Measurements from ENCODE around the gene ASIC4. TPM values are rescaled to one million over a fixed set of nuclear protein-coding genes. Genes with fewer than 3 reads are reported as not detected.

The ASIC4 gene
- total and polyA plus RNA-seq, 2 experiments from 2014 or later: not detected

- H3K79me2 ChIP-seq: no peaks in the 10 kb centered on the region
- peaks cover 44% of the 10 kb centered on the region for H3K27me3 ChIP-seq
- no peak overlapping the region for H3K27ac ChIP-seq
Measured at GRCh38 chr2:219482674-219483405, 31.4 kb upstream of the ASIC4 start.

GRCh38 chr2:219483451-219484342, 30.6 kb upstream of the ASIC4 start:
- no peaks in the 10 kb centered on the region for H3K9me3 ChIP-seq (ENCODE audit: low read depth)
- H3K36me3 ChIP-seq (replicated peaks; ENCODE audit: insufficient read depth, low read depth): no peaks in the 10 kb centered on the region
- no peak overlapping the region for H3K4me3 ChIP-seq
- no peak for DNase-seq (ENCODE audit: low spot score)
- no peaks in the 10 kb centered on the region for H3K79me2 ChIP-seq
- H3K4me2 ChIP-seq: peak overlapping the region; percentile 96
- 53% methylated on average over 52 of the region's 58 CpGs for WGBS (ENCODE audit: low lambda C conversion rate, missing lambda C conversion rate)
- TF ChIP-seq CTCF (IDR thresholded peaks at IDR 0.05; ENCODE audit: poor library complexity) (no peak), EZH2phosphoT487 (IDR thresholded peaks at IDR 0.05; ENCODE audit: low read depth, severe bottlenecking, unreplicated experiment) (no peak)
- peaks cover 11% of the 10 kb centered on the region for H3K4me1 ChIP-seq (ENCODE audit: insufficient read depth)
- no peaks in the 10 kb centered on the region for H4K20me1 ChIP-seq (ENCODE audit: insufficient read depth, poor library complexity, severe bottlenecking)
- H3K9me2 ChIP-seq (replicated peaks; ENCODE audit: insufficient read depth): no peaks in the 10 kb centered on the region
- no peak overlapping the region for H2AFZ ChIP-seq
- no peak overlapping the region for H3K27ac ChIP-seq
- H3K27me3 ChIP-seq: peaks cover 44% of the 10 kb centered on the region

More at GRCh38 chr2:219482674-219483405, 31.4 kb upstream of the ASIC4 start:
- no peak for DNase-seq (ENCODE audit: low spot score)
- Histone ChIP-seq H3K36me3 (replicated peaks; ENCODE audit: insufficient read depth, low read depth) (no peaks in the 10 kb centered on the region), H4K20me1 (ENCODE audit: insufficient read depth, poor library complexity, severe bottlenecking) (no peaks in the 10 kb centered on the region), H3K9me2 (replicated peaks; ENCODE audit: insufficient read depth) (no peaks in the 10 kb centered on the region), H3K9me3 (ENCODE audit: low read depth) (no peaks in the 10 kb centered on the region), H2AFZ (no peak overlapping the region), H3K4me2 (no peak overlapping the region), H3K4me1 (ENCODE audit: insufficient read depth) (peaks cover 11% of the 10 kb centered on the region), H3K4me3 (no peak overlapping the region)
- 87% methylated on average over 15 of the region's 17 CpGs for WGBS (ENCODE audit: low lambda C conversion rate, missing lambda C conversion rate)
- TF ChIP-seq CTCF (IDR thresholded peaks at IDR 0.05; ENCODE audit: poor library complexity): no peak
- no peak for TF ChIP-seq EZH2phosphoT487 (IDR thresholded peaks at IDR 0.05; ENCODE audit: low read depth, severe bottlenecking, unreplicated experiment)
- TF ChIP-seq EZH2 (IDR thresholded peaks at IDR 0.05; ENCODE audit: borderline replicate concordance): no peak

- 5% methylated on average over 65 of the region's 89 CpGs for WGBS (ENCODE audit: low lambda C conversion rate, missing lambda C conversion rate)
- peaks cover 11% of the 10 kb centered on the region for H3K4me1 ChIP-seq (ENCODE audit: insufficient read depth)
- H3K36me3 ChIP-seq (replicated peaks; ENCODE audit: insufficient read depth, low read depth): no peaks in the 10 kb centered on the region
- no peaks in the 10 kb centered on the region for H4K20me1 ChIP-seq (ENCODE audit: insufficient read depth, poor library complexity, severe bottlenecking)
- peaks cover 44% of the 10 kb centered on the region for H3K27me3 ChIP-seq
- H3K9me3 ChIP-seq (ENCODE audit: low read depth): no peaks in the 10 kb centered on the region
- H3K27ac ChIP-seq: no peak overlapping the region
- H2AFZ ChIP-seq: peak overlapping the region; percentile 45
- H3K79me2 ChIP-seq: no peaks in the 10 kb centered on the region
- no peak for TF ChIP-seq CTCF (IDR thresholded peaks at IDR 0.05; ENCODE audit: poor library complexity)
- peak; percentile 88 for TF ChIP-seq EZH2 (IDR thresholded peaks at IDR 0.05; ENCODE audit: borderline replicate concordance)
- TF ChIP-seq EZH2phosphoT487 (IDR thresholded peaks at IDR 0.05; ENCODE audit: low read depth, severe bottlenecking, unreplicated experiment): peak; percentile 41
- peak; percentile 50 for DNase-seq (ENCODE audit: low spot score)
- peak overlapping the region; percentile 13 for H3K4me3 ChIP-seq
- peak overlapping the region; percentile 96 for H3K4me2 ChIP-seq
- H3K9me2 ChIP-seq (replicated peaks; ENCODE audit: insufficient read depth): no peaks in the 10 kb centered on the region
Measured at GRCh38 chr2:219484343-219485200, 29.7 kb upstream of the ASIC4 start.

All from hepatocyte (in vitro differentiated cells).